ENCODE measurements around the gene GNAZ.

DNA sequence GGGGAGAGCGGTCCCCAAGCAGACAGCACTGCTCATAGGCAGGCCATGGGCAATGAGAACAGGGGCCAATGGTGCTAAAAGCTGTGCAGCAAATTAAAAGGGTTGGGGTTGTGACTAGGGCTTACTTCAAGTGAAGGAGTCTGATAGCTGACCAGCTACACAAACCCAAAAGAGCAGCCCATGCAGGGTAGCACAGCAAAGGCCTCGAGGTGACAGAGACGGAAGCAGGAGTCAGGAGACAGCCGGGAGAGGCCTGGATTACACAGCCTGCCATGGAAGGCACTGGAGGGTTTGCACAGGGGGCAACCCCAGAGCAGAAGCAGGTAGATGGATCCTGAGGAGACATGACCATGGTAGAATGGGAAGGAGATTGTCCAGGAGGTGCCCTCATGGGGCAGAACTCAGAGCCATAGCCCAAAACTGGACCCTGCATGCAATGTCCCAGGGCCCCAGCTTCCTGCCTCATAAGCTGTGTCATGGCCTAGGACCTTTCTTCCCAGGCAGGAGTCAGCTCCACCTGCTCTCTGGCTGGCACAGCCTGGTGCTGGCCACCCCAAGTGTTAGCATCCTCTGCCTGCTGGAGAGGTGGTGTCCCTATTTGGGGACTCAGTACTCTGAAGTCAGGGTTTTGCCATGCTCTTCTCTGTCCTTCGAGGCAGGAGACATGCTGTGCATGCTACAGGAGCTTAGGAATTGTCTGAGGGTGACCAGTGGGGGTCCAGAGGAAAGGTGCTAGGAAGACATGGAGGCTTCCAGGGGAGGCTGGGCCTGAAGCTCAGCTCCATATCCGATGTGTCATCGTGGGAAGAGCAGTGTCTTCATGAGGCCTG lies 38.1 kb downstream of the GNAZ start:
- TF ChIP-seq CTCF (IDR thresholded peaks at IDR 0.05) (no peak), ZFX (IDR thresholded peaks at IDR 0.05; ENCODE audit: borderline replicate concordance) (no peak)
